ENCODE measurements around the gene AMOTL1. TPM values are rescaled to one million over a fixed set of nuclear protein-coding genes. Genes with fewer than 3 reads are reported as not detected.

The AMOTL1 gene
- total and polyA plus RNA-seq, 3 experiments from 2014 or later: 0.12 to 0.78 (median 0.50) TPM

- Mint-ChIP-seq H3K27me3 (peaks cover 18 to 56% of the 10 kb centered on the region in 2 donors), H3K27ac (no peak overlapping the region), H3K36me3 (no peaks in the 10 kb centered on the region), H3K4me1 (peaks cover 5 to 10% (median 9%) of the 10 kb centered on the region in 3 donors), H3K9me3 (no peaks in the 10 kb centered on the region), H3K4me3 (no peak overlapping the region)
- ChIA-PET POLR2A (no interaction called here), CTCF (no interaction called here)
- Histone ChIP-seq H3K4me1 (ENCODE audit: insufficient read depth, low read length) (no peaks in the 10 kb centered on the region), H3K36me3 (ENCODE audit: insufficient read depth, low read length) (no peaks in the 10 kb centered on the region), H3K4me3 (ENCODE audit: low read length) (no peak overlapping the region), H3K9me3 (ENCODE audit: low read length) (no peaks in the 10 kb centered on the region), H3K27me3 (ENCODE audit: insufficient read depth, low read length, poor library complexity, severe bottlenecking) (no peaks in the 10 kb centered on the region), H3K27ac (ENCODE audit: low read depth, low read length) (no peak overlapping the region)
- no peak for DNase-seq
Measured at GRCh38 chr11:94776351-94777321, 8.5 kb downstream of the AMOTL1 start.

- Mint-ChIP-seq H3K27ac (peak overlapping the region in 1 of 8 donors; percentile 38), H3K4me3 (peak overlapping the region in 4 of 7 donors; percentile 16 to 35 (median 22)), H3K9me3 (no peaks in the 10 kb centered on the region), H3K36me3 (no peaks in the 10 kb centered on the region), H3K4me1 (peaks cover 5 to 10% (median 9%) of the 10 kb centered on the region in 3 donors), H3K27me3 (peaks cover 11 to 44% of the 10 kb centered on the region in 2 donors)
- Histone ChIP-seq H3K4me3 (ENCODE audit: low read length) (no peak overlapping the region), H3K4me1 (ENCODE audit: insufficient read depth, low read length) (no peaks in the 10 kb centered on the region), H3K36me3 (ENCODE audit: insufficient read depth, low read length) (no peaks in the 10 kb centered on the region), H3K27me3 (ENCODE audit: insufficient read depth, low read length, poor library complexity, severe bottlenecking) (no peaks in the 10 kb centered on the region), H3K9me3 (ENCODE audit: low read length) (no peaks in the 10 kb centered on the region), H3K27ac (ENCODE audit: low read depth, low read length) (no peak overlapping the region)
- ChIA-PET POLR2A (no interaction called here), CTCF (no interaction called here)
- DNase-seq: no peak
Measured at GRCh38 chr11:94780432-94780831, 12.3 kb downstream of the AMOTL1 start.

GRCh38 chr11:94781837-94782236, 13.7 kb downstream of the AMOTL1 start:
- peaks cover 5 to 10% (median 9%) of the 10 kb centered on the region in 3 donors for H3K4me1 Mint-ChIP-seq
- no peak for DNase-seq
- Histone ChIP-seq H3K4me1 (ENCODE audit: insufficient read depth, low read length) (no peaks in the 10 kb centered on the region), H3K9me3 (ENCODE audit: low read length) (no peaks in the 10 kb centered on the region), H3K36me3 (ENCODE audit: insufficient read depth, low read length) (no peaks in the 10 kb centered on the region), H3K27ac (ENCODE audit: low read depth, low read length) (no peak overlapping the region), H3K27me3 (ENCODE audit: insufficient read depth, low read length, poor library complexity, severe bottlenecking) (no peaks in the 10 kb centered on the region), H3K4me3 (ENCODE audit: low read length) (no peak overlapping the region)
- H3K27ac Mint-ChIP-seq: no peak overlapping the region
- no peaks in the 10 kb centered on the region for H3K9me3 Mint-ChIP-seq
- POLR2A ChIA-PET: no interaction called here
- CTCF ChIA-PET: no interaction called here
- H3K27me3 Mint-ChIP-seq: peaks cover 4 to 33% of the 10 kb centered on the region in 2 donors
- no peak overlapping the region for H3K4me3 Mint-ChIP-seq
- H3K36me3 Mint-ChIP-seq: no peaks in the 10 kb centered on the region

DNA sequence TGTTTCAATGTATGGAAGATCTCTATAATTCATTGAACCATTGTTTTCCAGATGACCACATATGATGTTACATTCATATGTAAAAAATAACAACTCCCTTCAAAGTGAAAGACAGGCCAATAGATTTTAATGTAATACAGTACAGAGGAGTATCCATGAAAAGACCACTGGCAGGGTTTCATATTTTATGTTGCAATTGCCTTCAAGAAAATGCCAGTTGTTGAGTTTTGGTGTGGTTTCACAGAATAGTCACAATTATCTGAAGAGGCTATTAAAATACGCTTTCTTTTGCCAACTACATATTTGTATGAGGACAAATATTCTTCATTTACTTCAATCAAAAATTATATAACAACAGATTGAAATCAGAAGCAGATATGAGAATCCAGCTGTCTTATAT, 14.3 kb downstream of the AMOTL1 start:
- ChIA-PET CTCF (no interaction called here), POLR2A (no interaction called here)
- H3K27ac Mint-ChIP-seq: no peak overlapping the region

GRCh38 chr11:94784884-94785283, 16.7 kb downstream of the AMOTL1 start:
- Mint-ChIP-seq H3K9me3 (no peaks in the 10 kb centered on the region), H3K27ac (no peak overlapping the region), H3K36me3 (no peaks in the 10 kb centered on the region), H3K4me3 (no peak overlapping the region), H3K27me3 (peaks cover 8 to 23% of the 10 kb centered on the region in 2 donors), H3K4me1 (peaks cover 5 to 10% (median 9%) of the 10 kb centered on the region in 3 donors)
- Histone ChIP-seq H3K4me1 (ENCODE audit: insufficient read depth, low read length) (no peaks in the 10 kb centered on the region), H3K36me3 (ENCODE audit: insufficient read depth, low read length) (no peaks in the 10 kb centered on the region), H3K9me3 (ENCODE audit: low read length) (no peaks in the 10 kb centered on the region), H3K27me3 (ENCODE audit: insufficient read depth, low read length, poor library complexity, severe bottlenecking) (no peaks in the 10 kb centered on the region), H3K4me3 (ENCODE audit: low read length) (no peak overlapping the region), H3K27ac (ENCODE audit: low read depth, low read length) (no peak overlapping the region)
- no peak for DNase-seq
- ChIA-PET CTCF (no interaction called here), POLR2A (no interaction called here)

More for the DNA sequence above, 14.3 kb downstream of the AMOTL1 start:
- H3K4me1 Mint-ChIP-seq: peaks cover 5 to 10% (median 9%) of the 10 kb centered on the region in 3 donors
- peaks cover 4 to 29% of the 10 kb centered on the region in 2 donors for H3K27me3 Mint-ChIP-seq
- Histone ChIP-seq H3K4me3 (ENCODE audit: low read length) (no peak overlapping the region), H3K4me1 (ENCODE audit: insufficient read depth, low read length) (no peaks in the 10 kb centered on the region), H3K27me3 (ENCODE audit: insufficient read depth, low read length, poor library complexity, severe bottlenecking) (no peaks in the 10 kb centered on the region), H3K27ac (ENCODE audit: low read depth, low read length) (no peak overlapping the region), H3K9me3 (ENCODE audit: low read length) (no peaks in the 10 kb centered on the region), H3K36me3 (ENCODE audit: insufficient read depth, low read length) (no peaks in the 10 kb centered on the region)
- no peak overlapping the region for H3K4me3 Mint-ChIP-seq
- DNase-seq: no peak
- no peaks in the 10 kb centered on the region for H3K36me3 Mint-ChIP-seq
- H3K9me3 Mint-ChIP-seq: no peaks in the 10 kb centered on the region

- CTCF ChIA-PET: no interaction called here
- H3K4me1 Mint-ChIP-seq: peaks cover 3 to 7% (median 6%) of the 10 kb centered on the region in 3 donors
Measured at GRCh38 chr11:94785509-94785908, 17.4 kb downstream of the AMOTL1 start.

DNA sequence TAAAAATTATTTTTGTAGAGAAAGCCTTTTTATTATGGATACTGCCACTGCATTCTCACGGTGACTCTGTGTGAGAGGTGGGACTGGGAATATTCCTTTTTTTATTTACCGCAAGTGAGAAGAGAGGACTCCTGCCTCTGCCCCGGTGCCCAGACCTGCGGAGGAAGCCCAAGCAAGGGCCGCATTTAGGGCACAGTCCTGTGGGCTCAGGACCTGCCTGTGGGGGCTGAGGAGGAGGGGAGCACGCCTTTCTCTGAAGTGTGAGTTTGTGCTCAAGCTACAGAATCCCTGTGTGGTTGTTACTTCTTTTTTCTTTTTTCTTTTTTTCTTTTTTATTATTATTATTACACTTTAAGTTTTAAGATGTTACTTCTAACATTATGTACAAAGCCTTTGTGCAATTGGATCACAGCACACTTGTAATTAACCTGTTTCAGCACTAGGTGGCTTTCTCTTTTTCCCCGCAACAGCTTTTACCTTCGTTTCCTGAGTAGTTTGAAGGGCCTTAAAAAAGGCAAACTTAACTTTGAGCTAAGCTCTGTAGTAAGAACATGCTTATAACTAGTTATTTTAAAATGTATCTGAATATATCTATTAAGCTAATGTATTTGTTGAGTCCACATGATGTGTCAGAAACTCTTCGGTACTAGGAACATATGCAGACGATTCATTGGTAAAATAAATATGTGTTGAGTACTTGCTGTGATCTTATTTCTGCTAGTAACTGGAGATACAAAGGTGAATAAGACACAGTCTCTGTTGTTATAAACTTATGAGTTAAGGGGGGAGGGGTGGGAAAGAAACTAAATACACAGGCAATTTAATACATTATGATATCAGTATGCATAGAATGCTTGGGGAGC, 18.3 kb downstream of the AMOTL1 start:
- Histone ChIP-seq H3K36me3 (ENCODE audit: insufficient read depth, low read length) (no peaks in the 10 kb centered on the region), H3K4me1 (ENCODE audit: insufficient read depth, low read length) (no peaks in the 10 kb centered on the region), H3K4me3 (ENCODE audit: low read length) (no peak overlapping the region), H3K27ac (ENCODE audit: low read depth, low read length) (no peak overlapping the region), H3K9me3 (ENCODE audit: low read length) (no peaks in the 10 kb centered on the region), H3K27me3 (ENCODE audit: insufficient read depth, low read length, poor library complexity, severe bottlenecking) (no peaks in the 10 kb centered on the region)
- H3K9me3 Mint-ChIP-seq: no peaks in the 10 kb centered on the region
- no peaks in the 10 kb centered on the region for H3K4me1 Mint-ChIP-seq
- ChIA-PET CTCF (interaction anchor here (0.6 kb wide), 1 partner anchor 426 kb away, joined by 3 read pairs; no protein-coding TSS in a partner anchor), POLR2A (no interaction called here)
- H3K4me3 Mint-ChIP-seq: no peak overlapping the region
- peak in 1 of 5 donors; percentile 9 for DNase-seq
- no peak overlapping the region for H3K27ac Mint-ChIP-seq
- H3K36me3 Mint-ChIP-seq: no peaks in the 10 kb centered on the region
- H3K27me3 Mint-ChIP-seq: peaks cover 6 to 28% of the 10 kb centered on the region in 2 donors

More at GRCh38 chr11:94785509-94785908, 17.4 kb downstream of the AMOTL1 start:
- Histone ChIP-seq H3K4me3 (ENCODE audit: low read length) (no peak overlapping the region), H3K4me1 (ENCODE audit: insufficient read depth, low read length) (no peaks in the 10 kb centered on the region), H3K27ac (ENCODE audit: low read depth, low read length) (no peak overlapping the region), H3K9me3 (ENCODE audit: low read length) (no peaks in the 10 kb centered on the region), H3K27me3 (ENCODE audit: insufficient read depth, low read length, poor library complexity, severe bottlenecking) (no peaks in the 10 kb centered on the region), H3K36me3 (ENCODE audit: insufficient read depth, low read length) (no peaks in the 10 kb centered on the region)
- POLR2A ChIA-PET: no interaction called here
- H3K4me3 Mint-ChIP-seq: no peak overlapping the region
- no peak overlapping the region for H3K27ac Mint-ChIP-seq
- H3K36me3 Mint-ChIP-seq: no peaks in the 10 kb centered on the region
- no peaks in the 10 kb centered on the region for H3K9me3 Mint-ChIP-seq
- DNase-seq: no peak
- H3K27me3 Mint-ChIP-seq: peaks cover 8 to 28% of the 10 kb centered on the region in 2 donors

GRCh38 chr11:94787801-94788200, 19.6 kb downstream of the AMOTL1 start:
- Mint-ChIP-seq H3K27me3 (peaks cover 4 to 25% of the 10 kb centered on the region in 2 donors), H3K9me3 (no peaks in the 10 kb centered on the region), H3K4me3 (no peak overlapping the region), H3K27ac (no peak overlapping the region), H3K36me3 (no peaks in the 10 kb centered on the region), H3K4me1 (no peaks in the 10 kb centered on the region)
- no peak for DNase-seq
- Histone ChIP-seq H3K36me3 (ENCODE audit: insufficient read depth, low read length) (no peaks in the 10 kb centered on the region), H3K9me3 (ENCODE audit: low read length) (no peaks in the 10 kb centered on the region), H3K27ac (ENCODE audit: low read depth, low read length) (no peak overlapping the region), H3K4me1 (ENCODE audit: insufficient read depth, low read length) (no peaks in the 10 kb centered on the region), H3K27me3 (ENCODE audit: insufficient read depth, low read length, poor library complexity, severe bottlenecking) (no peaks in the 10 kb centered on the region), H3K4me3 (ENCODE audit: low read length) (no peak overlapping the region)
- ChIA-PET CTCF (interaction anchor here (1.2 kb wide), 1 partner anchor 13 kb away, joined by 3 read pairs; no protein-coding TSS in a partner anchor), POLR2A (no interaction called here)
